ENCODE measurements around the gene GPR101.
A peak's percentile ranks its signal among the peaks of the same experiment; 100 is the strongest.

GPR101 gene

DNA sequence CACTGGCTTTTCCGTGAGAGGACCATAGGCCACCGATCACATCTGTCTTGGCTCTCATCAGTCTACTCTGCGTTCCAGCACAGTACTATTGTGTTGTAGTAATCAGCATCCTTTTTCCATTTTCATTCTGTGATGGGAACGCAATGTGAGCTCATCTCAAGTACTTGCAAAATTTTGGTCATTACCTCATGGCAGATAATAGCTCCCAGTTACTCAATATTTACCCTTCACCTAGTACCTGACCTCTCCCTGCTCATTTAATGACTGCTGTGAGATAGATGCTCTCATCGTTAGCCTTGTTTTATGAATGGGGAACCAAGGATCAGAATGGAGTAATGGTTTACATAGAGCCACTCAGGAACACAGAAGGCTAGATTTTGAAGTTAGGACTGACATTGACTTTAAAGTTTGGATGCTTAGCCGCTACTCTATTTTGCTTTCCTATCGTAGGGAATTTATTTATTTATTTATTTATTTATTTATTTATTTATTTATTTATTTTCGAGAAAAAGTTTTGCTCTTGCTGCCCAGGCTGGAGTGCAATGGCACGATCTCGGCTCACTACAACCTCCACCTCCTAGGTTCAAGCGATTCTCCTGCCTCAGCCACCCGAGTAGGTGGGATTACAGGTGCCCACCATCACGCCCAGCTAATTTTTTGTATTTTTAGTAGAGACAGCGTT, 6.5 kb upstream of the GPR101 start:
- no peak for DNase-seq (ENCODE audit: low read depth, low spot score)
- TF ChIP-seq CTCF (IDR thresholded peaks at IDR 0.05; ENCODE audit: low read depth, low read length), result no peak
- in situ Hi-C loops (cut with HindIII; ENCODE audit: low sequenced_read_pairs), result no loop called here
- no peak overlapping the region for H3K4me3 ChIP-seq (ENCODE audit: low read depth, low read length)

- H3K4me3 ChIP-seq (ENCODE audit: low read depth, low read length), result no peak overlapping the region
- in situ Hi-C loops (cut with HindIII; ENCODE audit: low sequenced_read_pairs), result no loop called here
- no peak for DNase-seq (ENCODE audit: low read depth, low spot score)
- TF ChIP-seq CTCF (IDR thresholded peaks at IDR 0.05; ENCODE audit: low read depth, low read length), result no peak
Measured at GRCh38 chrX:137034508-137034872, 695 bp upstream of the GPR101 start.

DNA sequence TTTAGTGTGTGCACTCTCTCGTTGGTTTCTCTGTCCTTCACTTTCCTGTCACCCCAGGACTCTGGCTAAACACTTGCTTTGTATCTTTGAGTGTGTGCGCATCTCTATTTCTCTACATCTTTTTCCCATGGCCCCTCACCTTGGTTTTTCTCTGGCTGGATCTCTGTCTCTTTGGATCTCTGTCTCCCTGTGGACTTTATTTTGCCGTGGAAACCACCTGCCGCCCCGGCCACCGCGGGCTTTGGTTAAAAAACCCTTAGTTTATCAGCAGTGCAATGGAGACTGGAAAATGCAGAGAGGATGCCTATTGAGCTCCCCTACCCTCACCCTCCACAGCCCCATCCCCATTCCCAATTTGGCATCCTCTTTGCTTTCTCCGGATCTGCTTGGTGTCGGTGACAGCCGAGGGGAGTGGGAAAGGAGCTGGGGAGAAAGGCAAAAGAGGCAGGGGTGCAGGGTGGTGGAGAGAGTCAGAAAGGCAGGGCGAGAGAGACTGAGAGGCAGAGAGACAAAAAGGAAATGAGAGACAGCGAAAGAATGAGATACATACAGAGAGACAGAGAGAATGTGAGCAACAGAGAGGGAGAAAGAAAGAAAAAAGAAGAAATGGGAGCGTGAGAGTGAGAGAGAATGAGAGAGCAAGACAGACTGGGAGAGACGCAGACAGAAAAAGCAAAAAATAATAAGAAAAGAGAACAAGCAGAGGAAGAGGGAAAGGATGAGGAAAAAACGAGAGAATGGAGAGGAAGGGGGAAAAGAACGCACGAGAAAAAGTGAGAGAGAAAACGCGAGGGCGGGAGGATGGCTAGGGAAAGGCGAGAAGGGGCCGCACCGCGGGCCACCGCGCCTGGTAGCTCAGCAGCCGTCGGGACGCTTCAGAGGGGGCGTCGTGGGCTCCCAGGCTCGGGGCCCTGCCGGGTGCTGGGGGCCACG, 688 bp downstream of the GPR101 start:
- DNase-seq (ENCODE audit: low read depth, low spot score), result no peak
- H3K4me3 ChIP-seq (ENCODE audit: low read depth, low read length), result no peak overlapping the region
- in situ Hi-C loops (cut with HindIII; ENCODE audit: low sequenced_read_pairs), result no loop called here
- no peak for TF ChIP-seq CTCF (IDR thresholded peaks at IDR 0.05; ENCODE audit: low read depth, low read length)

- no peak for TF ChIP-seq CTCF (IDR thresholded peaks at IDR 0.05; ENCODE audit: low read depth, low read length)
- H3K4me3 ChIP-seq (ENCODE audit: low read depth, low read length), result peak overlapping the region; percentile 32
- DNase-seq (ENCODE audit: low read depth, low spot score), result no peak
- in situ Hi-C loops (cut with HindIII; ENCODE audit: low sequenced_read_pairs), result no loop called here
Measured at GRCh38 chrX:137032341-137032694, 1.5 kb downstream of the GPR101 start.

- in situ Hi-C loops (cut with HindIII; ENCODE audit: low sequenced_read_pairs), result no loop called here
- no peak for TF ChIP-seq CTCF (IDR thresholded peaks at IDR 0.05; ENCODE audit: low read depth, low read length)
- peak overlapping the region; percentile 32 for H3K4me3 ChIP-seq (ENCODE audit: low read depth, low read length)
- peak; percentile 32 for DNase-seq (ENCODE audit: low read depth, low spot score)
Measured at GRCh38 chrX:137031517-137032340, 2.1 kb downstream of the GPR101 start.

DNA sequence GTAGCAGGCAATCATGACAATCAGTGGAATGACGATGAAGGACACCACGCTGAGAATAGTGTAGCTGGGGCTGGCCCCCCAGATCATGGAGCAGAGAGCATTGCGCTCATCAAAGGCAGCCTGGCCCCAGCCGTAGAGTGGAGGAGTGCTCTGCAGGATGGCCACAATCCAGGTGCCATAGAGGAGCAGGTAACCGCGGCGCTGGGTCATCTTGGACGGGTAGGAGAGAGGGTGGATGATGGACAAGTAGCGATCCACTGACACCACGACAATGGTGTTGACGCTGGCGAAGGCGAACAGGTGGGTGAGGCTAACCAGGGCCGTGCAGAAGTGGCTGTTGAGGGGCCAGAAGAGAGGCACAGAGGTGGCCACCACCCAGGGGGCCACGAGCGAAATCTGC, 2.8 kb downstream of the GPR101 start:
- no peak overlapping the region for H3K4me3 ChIP-seq (ENCODE audit: low read depth, low read length)
- TF ChIP-seq CTCF (IDR thresholded peaks at IDR 0.05; ENCODE audit: low read depth, low read length), result no peak
- no peak for DNase-seq (ENCODE audit: low read depth, low spot score)
- in situ Hi-C loops (cut with HindIII; ENCODE audit: low sequenced_read_pairs), result no loop called here

All from astrocyte of the spinal cord (primary cell).